ENCODE measurements around the gene ERICH4.
A peak's percentile ranks its signal among the peaks of the same experiment; 100 is the strongest.
"Not testable (repeated sequence)": the region's sequence is repeated elsewhere in the genome, so short reads cannot be mapped to it uniquely, and the experiment has no call there.

ERICH4 gene

GRCh38 chr19:41442473-41443355 lies at the start of gene ERICH4:
Gene ERICH4 (plus strand): TSS chr19:41443156. CDS start chr19:41443170, 14 bp downstream.
- DNase-seq, result no peak

GRCh38 chr19:41395355-41395754 lies 47.6 kb upstream of the ERICH4 start:
- no peak for DNase-seq

DNA sequence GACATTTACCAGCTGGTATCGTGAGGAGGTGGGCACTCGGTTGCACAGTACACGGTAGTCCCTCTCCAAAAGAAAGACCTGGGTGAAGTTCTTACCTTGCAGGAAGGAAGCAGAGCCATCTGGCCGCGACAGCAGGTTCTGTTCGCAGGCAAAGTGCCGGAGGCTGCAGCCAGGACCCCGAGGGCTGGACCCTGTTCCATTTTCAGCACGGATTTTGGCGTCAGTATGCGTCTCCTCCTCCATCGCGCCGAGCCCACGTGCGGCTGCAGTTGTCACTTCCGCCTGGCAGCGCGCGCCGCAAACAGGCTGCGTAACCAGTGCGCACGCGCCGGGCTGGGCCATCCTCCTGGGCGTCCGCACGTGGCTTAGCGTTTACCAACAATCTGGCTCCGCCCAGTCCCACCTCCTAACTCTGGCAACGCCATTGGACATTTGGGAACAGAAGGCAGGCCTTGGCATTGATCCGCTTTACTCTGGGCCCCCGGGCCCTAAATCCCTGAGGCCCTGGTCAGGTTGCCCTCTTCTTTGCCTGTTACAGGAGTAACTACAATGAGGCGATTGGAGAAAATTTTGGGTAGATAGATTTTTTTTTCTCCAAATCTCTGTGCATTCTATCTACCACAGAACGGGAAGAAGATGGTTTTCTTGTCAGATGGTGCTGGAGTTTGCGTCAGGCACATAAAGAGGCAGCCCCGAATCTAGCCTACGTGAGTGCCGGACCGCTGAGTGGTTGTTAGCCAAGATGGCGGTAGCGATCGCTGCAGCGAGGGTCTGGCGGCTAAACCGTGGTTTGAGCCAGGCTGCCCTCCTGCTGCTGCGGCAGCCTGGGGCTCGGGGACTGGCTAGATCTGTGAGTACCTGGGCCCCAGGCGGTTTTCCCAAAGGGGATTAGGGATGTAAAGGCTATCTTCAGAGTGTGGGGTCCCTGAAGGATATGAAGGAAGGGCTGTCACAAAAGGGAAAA lies 45.6 kb upstream of the ERICH4 start, which contains the start of the genes BCKDHA and EXOSC5:
Gene BCKDHA, plus strand, starts transcription at position 733 of the 964 bp plus-strand sequence. Its CDS starts 10 bp downstream, at position 743.
Gene EXOSC5, minus strand, starts transcription at position 274 of the 964 bp plus-strand sequence. Its CDS starts 31 bp downstream, at position 243.
- DNase-seq, result peak; percentile 99 to 100 (median 100)

DNA sequence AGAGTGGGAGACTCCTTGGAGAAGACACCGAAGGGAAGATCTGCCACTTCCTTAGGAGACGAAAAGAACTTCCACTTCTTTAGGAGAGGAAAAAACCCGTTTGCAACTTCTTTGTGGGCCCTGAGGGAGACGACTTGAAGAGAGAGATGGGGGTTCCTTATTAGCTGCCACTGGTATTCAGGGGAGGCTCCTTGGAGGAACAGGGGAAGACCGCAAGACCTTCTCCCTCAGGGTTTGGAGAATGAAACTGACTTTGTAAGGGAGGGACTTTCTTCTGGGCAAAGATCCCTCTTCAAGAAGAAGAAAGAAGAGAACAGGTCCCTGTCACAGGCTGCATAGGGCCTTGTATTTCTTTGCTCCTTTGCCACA lies 44.9 kb upstream of the ERICH4 start:
- DNase-seq, result no peak

GRCh38 chr19:41398598-41398997 lies 44.4 kb upstream of the ERICH4 start:
- DNase-seq, result peak in 1 of 3 experiments; percentile 13

- no peak for DNase-seq
Observed at GRCh38 chr19:41399091-41399490, 43.9 kb upstream of the ERICH4 start.

DNA sequence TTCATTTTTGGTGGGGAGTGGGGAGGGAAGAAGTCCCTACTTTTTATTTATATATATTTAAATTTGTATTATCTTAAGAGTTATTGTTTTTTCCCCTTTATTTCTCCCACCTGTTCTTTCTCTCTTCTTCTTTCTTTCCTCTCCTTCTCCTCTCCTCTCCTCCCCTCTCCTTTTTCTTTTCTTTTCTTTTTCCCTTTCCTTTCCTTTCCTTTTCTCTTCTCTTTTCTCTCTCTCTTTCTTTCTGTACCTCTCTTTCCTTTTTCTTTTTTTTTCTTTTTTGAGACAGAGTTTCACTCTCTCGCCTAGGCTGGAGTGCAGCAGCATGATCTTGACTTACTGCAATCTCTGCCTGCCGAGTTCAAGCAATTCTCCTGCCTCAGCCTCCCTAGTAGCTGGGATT lies 43.4 kb upstream of the ERICH4 start:
- no peak for DNase-seq

GRCh38 chr19:41401483-41401882 lies 41.5 kb upstream of the ERICH4 start:
- no peak for DNase-seq

DNA sequence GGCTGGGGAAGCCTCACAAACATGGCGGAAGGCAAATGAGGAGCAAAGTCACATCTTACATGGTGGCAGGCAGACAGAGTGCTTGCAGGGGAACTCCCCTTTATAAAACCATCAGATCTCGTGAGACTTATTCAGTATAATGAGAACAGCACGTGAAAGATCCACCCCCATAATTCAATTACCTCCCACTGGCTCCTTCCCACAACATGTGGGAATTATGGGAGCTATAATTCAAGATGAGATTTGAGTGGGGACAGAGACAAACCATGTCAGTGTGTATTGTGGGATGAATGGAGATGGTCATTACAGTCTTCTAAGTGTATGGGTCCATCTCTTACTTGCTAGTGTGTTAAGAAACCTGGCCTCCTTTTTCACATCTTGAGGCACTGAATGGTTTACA lies 40.9 kb upstream of the ERICH4 start:
- no peak for DNase-seq

DNA sequence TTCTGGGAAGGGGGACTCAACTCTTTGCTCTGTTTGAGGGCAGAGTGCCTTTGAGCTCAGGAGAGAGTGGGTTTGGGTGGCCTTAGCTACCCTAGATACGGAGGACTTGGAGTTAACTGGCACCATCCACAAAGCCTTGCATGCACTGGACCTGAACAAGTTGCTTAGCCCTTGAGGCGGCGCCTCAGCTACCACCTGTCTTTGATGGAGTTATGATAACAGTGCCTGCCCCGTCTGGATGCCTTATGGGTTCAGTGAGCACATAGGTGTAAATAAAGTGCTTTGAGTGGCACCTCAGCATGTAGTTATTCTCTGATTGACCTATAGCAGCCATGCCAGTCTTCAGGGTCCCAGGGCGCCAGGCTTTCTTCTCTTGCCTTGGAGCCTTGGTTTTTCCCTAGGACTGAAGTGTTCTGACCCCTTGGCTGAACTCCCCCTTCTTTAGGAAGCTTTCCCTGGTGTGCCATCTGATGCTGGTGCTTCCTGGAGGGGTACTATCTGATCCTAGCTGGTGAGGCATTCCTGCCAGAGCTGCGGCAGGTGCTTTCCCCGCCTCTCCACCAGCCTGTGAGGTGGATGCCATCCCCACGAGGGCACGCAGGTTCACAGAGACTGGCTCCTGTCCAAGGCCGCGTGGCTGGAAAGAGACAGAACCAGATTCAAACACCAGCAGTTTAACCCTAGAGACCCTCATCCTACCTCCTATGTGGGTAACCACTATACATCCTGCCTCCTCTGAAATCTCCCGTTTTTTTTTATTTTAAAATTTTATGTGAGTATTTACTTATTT lies 39.6 kb upstream of the ERICH4 start:
- peak in 1 of 3 experiments; percentile 32 for DNase-seq

DNA sequence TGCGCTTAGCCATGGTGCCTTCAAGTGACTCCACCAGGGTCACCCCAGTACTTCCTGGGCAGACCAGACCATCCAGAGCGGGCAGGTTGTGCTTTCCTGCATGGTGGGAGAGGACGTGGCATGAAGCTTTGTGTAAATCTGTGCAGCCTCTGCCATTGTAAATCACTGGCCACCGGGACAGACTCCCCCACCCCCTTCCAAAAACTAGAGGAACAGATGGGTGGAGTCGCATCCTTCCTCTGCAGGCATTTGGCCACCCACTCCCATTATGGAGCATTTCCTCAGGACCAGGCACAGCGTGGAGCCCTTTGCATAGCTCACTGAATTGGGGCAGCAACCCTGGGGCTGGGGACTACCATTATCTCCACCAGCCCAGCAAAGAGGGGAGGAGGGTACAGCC lies 37.2 kb upstream of the ERICH4 start:
- no peak for DNase-seq

GRCh38 chr19:41407271-41407670 lies 35.7 kb upstream of the ERICH4 start:
- DNase-seq, result peak in 1 of 3 experiments; percentile 56

DNA sequence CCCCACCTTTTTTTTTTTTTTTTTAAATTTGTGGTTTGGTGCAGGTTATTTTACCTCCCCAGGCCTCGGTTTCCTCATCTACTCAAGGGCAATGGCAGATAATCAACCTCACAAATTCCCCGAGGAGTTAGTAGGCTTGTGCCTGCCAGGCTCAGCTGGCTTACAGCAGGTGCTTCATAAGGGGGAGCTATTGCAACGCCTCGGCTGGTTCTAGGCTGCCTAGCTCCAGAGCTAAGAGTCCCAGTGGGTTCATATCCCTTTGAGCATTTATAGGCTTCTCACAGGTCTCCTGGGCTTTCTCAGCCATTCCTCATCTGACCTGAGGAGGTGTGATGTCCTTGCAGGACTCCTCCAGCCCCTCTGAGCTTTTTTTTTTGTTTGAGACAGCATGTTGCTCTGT lies 34.7 kb upstream of the ERICH4 start:
- no peak for DNase-seq

DNA sequence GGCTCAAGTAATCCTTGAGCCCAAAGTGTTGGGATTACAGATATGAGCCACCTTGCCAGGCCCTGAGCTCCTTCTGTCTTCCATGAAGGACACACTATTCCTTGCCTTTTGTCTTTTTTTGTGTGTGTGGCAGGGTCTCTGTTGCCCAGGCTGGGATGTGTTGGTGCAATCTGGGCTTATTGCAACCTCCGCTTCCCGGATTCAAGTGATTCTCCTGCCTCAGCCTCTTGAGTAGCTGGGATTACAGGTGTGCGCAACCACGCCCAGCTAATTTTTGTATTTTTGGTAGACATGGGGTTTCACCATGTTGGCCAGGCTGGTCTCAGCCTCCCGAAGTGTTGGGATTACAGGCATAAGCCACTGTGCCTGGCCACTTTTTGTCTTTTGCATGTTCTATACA lies 34.1 kb upstream of the ERICH4 start:
- not testable (repeated sequence) for DNase-seq

DNA sequence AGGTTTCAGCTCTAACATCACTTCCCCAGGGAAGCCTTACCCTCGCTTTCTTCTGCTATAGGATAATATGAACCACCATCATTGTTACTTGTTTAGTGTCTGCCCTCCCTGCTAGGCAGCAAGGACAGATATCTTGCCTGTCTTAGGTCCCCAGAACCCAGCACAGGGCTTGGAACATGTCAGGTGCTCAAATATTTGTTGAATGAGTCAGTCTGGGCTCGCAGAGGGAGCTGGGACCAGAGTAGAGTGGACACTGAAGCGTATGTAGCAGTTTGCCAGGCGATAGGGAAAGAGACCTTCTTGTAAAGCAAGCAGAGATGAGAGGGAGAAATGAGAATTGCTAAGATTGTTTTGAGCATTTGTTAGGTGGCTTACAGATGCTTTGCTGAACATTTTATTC lies 33.7 kb upstream of the ERICH4 start:
- peak in 1 of 3 experiments; percentile 6 for DNase-seq

GRCh38 chr19:41410336-41411054 lies 32.5 kb upstream of the ERICH4 start:
- DNase-seq, result no peak

- no peak for DNase-seq
Observed at GRCh38 chr19:41411100-41411967, 31.6 kb upstream of the ERICH4 start.

GRCh38 chr19:41411968-41412265 lies 31.0 kb upstream of the ERICH4 start:
- no peak for DNase-seq

GRCh38 chr19:41412953-41413352 lies 30.0 kb upstream of the ERICH4 start:
- no peak for DNase-seq

GRCh38 chr19:41413947-41414346 lies 29.0 kb upstream of the ERICH4 start:
- no peak for DNase-seq

GRCh38 chr19:41414461-41414860 lies 28.5 kb upstream of the ERICH4 start:
- no peak for DNase-seq
